Gastrocnemius medialis (tissue), 4 donors: Measurements from ENCODE around the gene KTN1.

Experiments
- POLR2A ChIP-seq, 2 donors: fragments of 450-650 bp; IDR thresholded peaks; one replicate each; pipeline ENCODE4 v1.6.1; 2017; ENCODE audit warnings: antibody characterized with exemption in 2 of 2, mild to moderate bottlenecking in 2 of 2, moderate library complexity in 2 of 2
- TF ChIP-seq, protein P1 (sequence below), 5 experiments: fragments of 450-650 bp in 3 of 5; fragments of 200-600 bp in 2 of 5; sonication (generic) in 2 of 5; IDR thresholded peaks in 4 of 5; conservative IDR thresholded peaks in 1 of 5; 1 replicate in 4 of 5; 2 replicates in 1 of 5; pipeline ENCODE4 v1.5.1; 2016 to 2019; ENCODE audit warnings: antibody characterized with exemption in 5 of 5, mild to moderate bottlenecking in 3 of 5, moderate library complexity in 3 of 5

DNA sequence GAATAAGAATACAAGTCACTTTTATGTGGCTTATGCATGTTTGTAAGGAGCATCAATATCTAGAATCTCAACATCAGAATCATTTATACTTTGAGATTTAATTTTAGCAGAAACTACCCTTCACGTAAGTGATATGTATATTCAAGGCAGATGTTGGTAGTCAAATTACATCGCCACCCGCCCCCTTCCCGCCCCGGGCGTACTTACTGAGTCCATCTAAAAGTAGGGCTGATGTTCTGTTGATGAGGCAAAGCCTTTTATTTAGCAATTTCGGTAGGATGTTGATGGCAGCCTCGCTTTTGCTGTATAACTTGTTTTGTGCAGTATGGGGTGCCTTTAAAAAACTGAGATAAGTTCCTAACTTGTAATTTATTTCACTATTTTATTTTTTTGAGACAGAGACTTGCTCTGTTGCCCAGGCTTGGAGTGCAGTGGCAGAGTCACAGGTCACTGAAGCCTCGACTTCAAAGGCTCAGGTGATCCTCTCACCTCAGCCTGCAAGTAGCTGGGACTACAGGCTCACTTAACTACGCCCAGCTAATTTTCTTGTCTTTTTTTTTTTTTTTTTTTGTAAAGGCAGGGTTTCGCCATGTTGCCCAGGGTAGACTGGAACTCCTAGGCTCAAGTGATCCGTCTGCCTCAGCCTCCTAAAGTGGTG lies 30.8 kb downstream of the KTN1 start:
- no peak for TF ChIP-seq POLR2A (IDR thresholded peaks at IDR 0.05)
- TF ChIP-seq, protein P1, sequence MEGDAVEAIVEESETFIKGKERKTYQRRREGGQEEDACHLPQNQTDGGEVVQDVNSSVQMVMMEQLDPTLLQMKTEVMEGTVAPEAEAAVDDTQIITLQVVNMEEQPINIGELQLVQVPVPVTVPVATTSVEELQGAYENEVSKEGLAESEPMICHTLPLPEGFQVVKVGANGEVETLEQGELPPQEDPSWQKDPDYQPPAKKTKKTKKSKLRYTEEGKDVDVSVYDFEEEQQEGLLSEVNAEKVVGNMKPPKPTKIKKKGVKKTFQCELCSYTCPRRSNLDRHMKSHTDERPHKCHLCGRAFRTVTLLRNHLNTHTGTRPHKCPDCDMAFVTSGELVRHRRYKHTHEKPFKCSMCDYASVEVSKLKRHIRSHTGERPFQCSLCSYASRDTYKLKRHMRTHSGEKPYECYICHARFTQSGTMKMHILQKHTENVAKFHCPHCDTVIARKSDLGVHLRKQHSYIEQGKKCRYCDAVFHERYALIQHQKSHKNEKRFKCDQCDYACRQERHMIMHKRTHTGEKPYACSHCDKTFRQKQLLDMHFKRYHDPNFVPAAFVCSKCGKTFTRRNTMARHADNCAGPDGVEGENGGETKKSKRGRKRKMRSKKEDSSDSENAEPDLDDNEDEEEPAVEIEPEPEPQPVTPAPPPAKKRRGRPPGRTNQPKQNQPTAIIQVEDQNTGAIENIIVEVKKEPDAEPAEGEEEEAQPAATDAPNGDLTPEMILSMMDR (IDR thresholded peaks at IDR 0.05 in 4 of 5, conservative IDR thresholded peaks at IDR 0.05 in 1 of 5): no peak
